Activated CD8-positive, alpha-beta memory T cell treated with anti-CD3 and anti-CD28 coated beads for 48 hours (primary cell): ENCODE data around the gene CEP57L1.
"Not testable (repeated sequence)": the region's sequence is repeated elsewhere in the genome, so short reads cannot be mapped to it uniquely, and the experiment has no call there.

Source experiments
- DNase-seq, 3 experiments: peaks; one replicate each; pipeline ENCODE4 v3.0.0-alpha.2; 2020; ENCODE audit warnings: low read depth in 2 of 3, low spot score in 2 of 3

The CEP57L1 gene

GRCh38 chr6:109167562-109167961 lies 72.3 kb downstream of the CEP57L1 start:
- DNase-seq = no peak

- no peak for DNase-seq
Observed at GRCh38 chr6:109170333-109170732, 75.0 kb downstream of the CEP57L1 start.

- no peak for DNase-seq
Observed at GRCh38 chr6:109172101-109172746, 76.9 kb downstream of the CEP57L1 start.

DNA sequence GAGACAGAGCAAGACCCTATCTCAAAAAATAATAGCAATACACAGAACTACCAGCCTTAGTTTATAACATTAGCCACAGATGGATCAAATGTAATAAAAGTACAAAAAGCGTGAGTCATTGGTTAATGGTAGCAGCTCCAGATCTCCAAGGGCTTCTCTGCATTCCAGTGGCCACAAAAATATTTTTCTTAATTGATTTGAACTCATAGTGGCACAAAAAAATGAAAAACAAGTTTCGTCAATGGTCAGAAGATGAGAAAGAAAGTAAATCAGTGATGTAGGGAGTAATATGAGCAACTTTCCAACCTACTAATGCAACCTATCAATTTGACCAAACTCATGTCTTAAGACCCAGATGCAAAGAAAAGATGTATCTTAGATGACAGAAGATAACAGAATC lies 79.6 kb downstream of the CEP57L1 start:
- no peak for DNase-seq

- DNase-seq = no peak
Observed at GRCh38 chr6:109178921-109179320, 83.6 kb downstream of the CEP57L1 start.

- DNase-seq = no peak
Observed at GRCh38 chr6:109179507-109179906, 84.2 kb downstream of the CEP57L1 start.

GRCh38 chr6:109182578-109182977 lies 87.3 kb downstream of the CEP57L1 start:
- no peak for DNase-seq

GRCh38 chr6:109183109-109183650 lies 87.9 kb downstream of the CEP57L1 start:
- DNase-seq = no peak

DNA sequence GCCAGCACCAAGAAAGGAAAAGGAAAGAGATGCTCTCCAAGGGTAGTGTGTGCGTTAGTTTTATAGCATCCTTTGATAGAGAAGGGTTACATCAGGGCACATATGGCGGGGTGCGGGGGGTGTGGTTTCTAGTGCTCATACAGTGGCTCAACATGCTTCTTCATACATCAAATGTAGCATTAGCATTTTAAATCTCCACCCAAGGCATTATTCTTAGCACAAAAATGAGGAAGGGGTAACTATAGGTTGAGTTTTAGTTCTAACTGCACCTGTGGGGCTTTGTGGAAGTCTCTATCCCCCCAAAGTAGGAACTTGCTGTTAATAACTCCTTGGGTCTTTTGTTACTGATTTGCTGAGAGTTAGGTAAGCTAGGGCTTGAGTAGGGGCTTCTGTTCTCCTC lies 89.3 kb downstream of the CEP57L1 start:
- DNase-seq = no peak

GRCh38 chr6:109186012-109186411 lies 90.7 kb downstream of the CEP57L1 start:
- no peak for DNase-seq

DNA sequence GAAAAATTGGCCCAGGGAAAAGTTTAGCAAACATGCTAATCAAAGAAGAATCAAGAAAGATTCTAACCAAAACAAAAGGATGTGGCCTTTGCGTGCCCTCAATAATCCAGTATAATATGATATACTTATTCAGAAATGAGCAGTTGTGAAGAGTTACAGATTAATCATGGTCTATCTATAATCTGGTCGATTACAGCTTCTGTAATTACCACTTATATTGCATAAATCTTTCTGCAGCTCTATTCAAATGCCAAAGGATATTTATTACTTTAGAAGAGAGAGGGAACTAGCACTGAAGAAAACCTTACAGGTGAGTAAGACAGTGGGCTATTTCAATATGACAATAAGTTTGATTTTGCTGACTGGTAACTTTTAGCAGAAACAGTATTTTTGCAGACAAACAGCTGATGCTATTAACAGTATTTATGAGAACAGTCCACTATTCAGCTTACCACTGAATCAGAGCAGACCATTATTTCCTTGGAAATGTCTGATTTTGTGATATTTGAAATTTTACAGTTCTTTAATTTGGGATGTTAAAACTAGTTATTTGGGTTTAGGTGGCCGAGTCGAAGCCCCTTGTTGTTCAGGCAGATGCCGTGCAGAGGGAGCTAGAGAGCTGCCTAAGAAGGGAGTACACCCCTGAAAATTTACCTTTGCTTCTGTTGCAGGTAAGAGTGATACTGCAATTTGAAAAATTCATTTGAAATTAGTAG lies 92.2 kb downstream of the CEP57L1 start:
- no peak for DNase-seq

- DNase-seq = no peak
Observed at GRCh38 chr6:109188115-109188411, 92.8 kb downstream of the CEP57L1 start.

- not testable (repeated sequence) for DNase-seq
Observed at GRCh38 chr6:109191368-109191767, 96.1 kb downstream of the CEP57L1 start.

DNA sequence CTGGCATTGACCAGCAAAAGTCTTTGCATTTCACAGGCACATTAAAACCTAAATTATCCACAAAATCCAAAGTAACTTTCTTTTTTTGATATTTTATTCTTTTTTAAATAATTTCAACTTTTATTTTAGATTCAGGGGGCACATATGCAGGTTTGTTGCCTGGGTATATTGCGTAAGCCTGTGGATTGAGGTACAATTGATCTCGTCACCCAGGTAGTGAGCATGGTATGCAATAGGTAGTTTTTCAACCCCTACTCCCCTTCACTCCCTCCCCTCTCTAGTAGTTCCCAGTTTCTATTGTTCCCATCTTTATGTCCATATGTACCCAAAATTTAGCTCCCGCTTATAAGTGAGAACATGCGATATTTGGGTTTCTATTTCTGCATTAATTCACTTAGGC lies 97.6 kb downstream of the CEP57L1 start:
- DNase-seq = no peak

GRCh38 chr6:109194880-109195279 lies 99.6 kb downstream of the CEP57L1 start:
- DNase-seq = no peak

DNA sequence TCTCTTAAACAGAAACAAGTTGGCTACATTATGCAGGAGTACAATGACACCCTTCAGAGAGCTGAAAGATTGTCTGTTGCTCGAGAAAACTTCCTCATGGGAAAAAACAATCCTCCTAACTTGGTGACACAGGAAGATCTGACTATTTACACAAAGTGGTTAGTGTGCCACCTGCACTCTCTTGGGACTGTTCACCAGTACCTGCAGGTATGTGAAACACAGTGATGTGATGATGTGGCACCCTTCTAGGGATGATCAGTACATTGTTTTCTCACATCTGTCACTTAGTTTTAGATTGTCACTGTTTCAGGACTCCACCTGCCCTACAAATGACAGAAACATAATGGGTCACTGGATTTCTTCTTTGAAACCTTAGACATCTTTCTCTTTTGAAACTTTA lies 101.8 kb downstream of the CEP57L1 start:
- DNase-seq = no peak

- DNase-seq = no peak
Observed at GRCh38 chr6:109202409-109203264, 107.3 kb downstream of the CEP57L1 start.

- no peak for DNase-seq
Observed at GRCh38 chr6:109204511-109204910, 109.2 kb downstream of the CEP57L1 start.

DNA sequence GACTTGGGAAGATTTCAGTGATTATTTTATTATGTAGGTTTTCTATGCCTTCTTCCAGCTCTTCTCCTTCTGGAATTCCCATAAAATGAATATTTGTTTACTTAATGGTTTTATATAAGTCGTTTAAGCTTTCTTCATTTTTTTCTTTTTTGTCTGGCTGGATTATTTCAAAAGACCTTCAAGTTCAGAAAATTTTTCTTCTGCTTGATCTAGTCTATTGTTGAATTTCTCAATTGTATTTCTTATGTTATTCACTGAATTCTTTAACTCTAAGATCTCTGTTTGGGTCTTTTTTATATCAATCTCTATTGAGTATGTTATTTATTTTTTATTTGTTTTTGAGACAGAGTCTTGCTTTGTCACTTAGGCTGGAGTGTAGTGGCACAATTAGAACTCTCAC lies 117.4 kb downstream of the CEP57L1 start:
- DNase-seq = no peak
